Measurements from ENCODE around the gene B4GALT3. TPM values are rescaled to one million over a fixed set of nuclear protein-coding genes. Genes with fewer than 3 reads are reported as not detected.

B4GALT3 gene
- total RNA-seq, 2 donors from 2014 or later, result 20.2 to 29.3 TPM

GRCh38 chr1:161128591-161129420, 48.5 kb downstream of the B4GALT3 start:
- Histone ChIP-seq H3K36me3 (replicated peaks in 1 of 2; ENCODE audit: insufficient read depth in 1 of 2, low read depth in 2 of 2) (peaks cover 0 to 11% of the 10 kb centered on the region in 2 donors), H3K27me3 (no peaks in the 10 kb centered on the region), H3K4me3 (no peak overlapping the region), H3K9me3 (no peaks in the 10 kb centered on the region), H3K27ac (no peak overlapping the region), H3K4me1 (peaks cover 31% of the 10 kb centered on the region)
- WGBS, 2 donors, result 90 to 91% methylated on average over 4 of the region's 4 CpGs
- ATAC-seq, result no peak
- DNase-seq, result no peak
- no peak for TF ChIP-seq POLR2A (IDR thresholded peaks at IDR 0.05)
- intact Hi-C loops (cut with DNase I), result no loop called here

GRCh38 chr1:161127649-161128048, 49.7 kb downstream of the B4GALT3 start:
- TF ChIP-seq POLR2A (IDR thresholded peaks at IDR 0.05), result no peak
- no peak for TF ChIP-seq CTCF (IDR thresholded peaks at IDR 0.05)
- Histone ChIP-seq H3K27ac (no peak overlapping the region), H3K4me3 (no peak overlapping the region), H3K4me1 (peaks cover 26% of the 10 kb centered on the region), H3K36me3 (replicated peaks in 1 of 2; ENCODE audit: insufficient read depth in 1 of 2, low read depth in 2 of 2) (peaks cover 0 to 18% of the 10 kb centered on the region in 2 donors), H3K27me3 (no peaks in the 10 kb centered on the region), H3K9me3 (no peaks in the 10 kb centered on the region)
- no peak for ATAC-seq
- intact Hi-C loops (cut with DNase I), result no loop called here
- no peak for DNase-seq
- WGBS, 2 donors, result 76 to 92% methylated on average over 2 of the region's 2 CpGs

DNA sequence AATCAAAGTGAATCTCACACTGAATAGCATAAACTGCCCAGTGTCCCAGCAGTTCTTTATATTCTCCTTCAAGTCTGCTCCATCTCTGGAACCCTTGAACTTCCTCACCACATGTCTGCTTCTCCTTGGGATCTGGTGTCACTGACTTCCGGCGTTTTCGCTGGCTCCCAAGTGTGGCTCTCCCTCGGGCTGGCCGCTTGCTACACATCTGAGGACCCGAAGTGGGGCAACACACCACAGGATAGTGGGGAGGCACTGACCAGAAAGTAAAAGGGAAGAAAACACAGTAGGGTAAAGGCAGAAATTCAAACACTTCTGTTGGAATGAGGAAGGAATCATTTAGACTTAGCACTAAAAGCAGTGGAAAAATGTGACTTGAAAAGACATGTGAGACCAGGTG, 54.3 kb downstream of the B4GALT3 start:
- H3K36me3 ChIP-seq (replicated peaks in 1 of 2; ENCODE audit: insufficient read depth in 1 of 2, low read depth in 2 of 2), result peaks cover 4 to 27% of the 10 kb centered on the region in 2 donors

GRCh38 chr1:161121834-161122233, 55.5 kb downstream of the B4GALT3 start:
- no peak for ATAC-seq
- DNase-seq, result no peak
- no peak overlapping the region for H3K27ac ChIP-seq
- TF ChIP-seq CTCF (IDR thresholded peaks at IDR 0.05) (no peak), POLR2A (IDR thresholded peaks at IDR 0.05) (no peak)
- peaks cover 36% of the 10 kb centered on the region for H3K4me1 ChIP-seq
- H3K9me3 ChIP-seq, result no peaks in the 10 kb centered on the region
- intact Hi-C loops (cut with DNase I), result no loop called here
- no peak overlapping the region for H3K4me3 ChIP-seq
- peaks cover 4 to 27% of the 10 kb centered on the region in 2 donors for H3K36me3 ChIP-seq (replicated peaks in 1 of 2; ENCODE audit: insufficient read depth in 1 of 2, low read depth in 2 of 2)
- WGBS, 2 donors, result 67 to 69% methylated on average over 4 of the region's 4 CpGs
- H3K27me3 ChIP-seq, result no peaks in the 10 kb centered on the region

More for the DNA sequence above, 54.3 kb downstream of the B4GALT3 start:
- WGBS, 2 donors, result 85 to 92% methylated on average over 6 of the region's 6 CpGs
- TF ChIP-seq CTCF (IDR thresholded peaks at IDR 0.05) (no peak), POLR2A (IDR thresholded peaks at IDR 0.05) (no peak)
- H3K27ac ChIP-seq, result no peak overlapping the region
- H3K27me3 ChIP-seq, result no peaks in the 10 kb centered on the region
- H3K4me1 ChIP-seq, result peaks cover 33% of the 10 kb centered on the region
- no peak for ATAC-seq
- H3K9me3 ChIP-seq, result no peaks in the 10 kb centered on the region
- DNase-seq, result no peak
- intact Hi-C loops (cut with DNase I), result no loop called here
- no peak overlapping the region for H3K4me3 ChIP-seq

Small RNAs within 50 kb of the gene (microRNA-seq; reads per million reads assigned to microRNA genes)
- gene MIR5187 (ENCODE audit: borderline number of aligned reads in 2 of 2, borderline replicate concordance in 2 of 2), result 0 to 0.45 reads per million in 2 donors

Small RNAs within 50 kb of the gene (small RNA-seq; reads per million reads assigned to genes)
- not detected for gene RF01225

Other genes with a start within 250 kb of the B4GALT3 start
- not detected for gene ITLN2, start 222.7 kb downstream of the B4GALT3 start, total RNA-seq
- 10 to 100 TPM; 40.2 to 41.5 TPM for gene F11R, start 156.4 kb downstream of the B4GALT3 start, total RNA-seq
- 10 to 100 TPM; 49.4 to 90.8 TPM for gene TSTD1, start 138.5 kb downstream of the B4GALT3 start, total RNA-seq
- 10 to 100 TPM; 32.7 to 46.5 TPM for gene USF1, start 131.5 kb downstream of the B4GALT3 start, total RNA-seq
- gene ARHGAP30, start 107.6 kb downstream of the B4GALT3 start, total RNA-seq, result 1 to 10 TPM; 3.1 to 4.9 TPM
- 1 to 10 TPM; 3.0 to 4.2 TPM for gene NECTIN4, start 87.9 kb downstream of the B4GALT3 start, total RNA-seq
- gene KLHDC9, start 79.1 kb downstream of the B4GALT3 start, total RNA-seq, result 10 to 100 TPM; 13.5 to 22.7 TPM
- 10 to 100 TPM; 29.6 to 54.7 TPM for gene PFDN2, start 59.5 kb downstream of the B4GALT3 start, total RNA-seq
- gene NIT1, start 59.4 kb downstream of the B4GALT3 start, total RNA-seq, result 10 to 100 TPM; 22.8 to 38.6 TPM
- gene DEDD, start 44.8 kb downstream of the B4GALT3 start, total RNA-seq, result 10 to 100 TPM; 12.9 to 15.8 TPM
- gene UFC1, start 23.5 kb downstream of the B4GALT3 start, total RNA-seq, result 10 to 100 TPM; 33.6 to 48.8 TPM
- 10 to 100 TPM; 17.8 to 21.0 TPM for gene USP21, start 18.0 kb downstream of the B4GALT3 start, total RNA-seq
- 10 to 100 TPM; 16.2 to 18.9 TPM for gene PPOX, start 11.1 kb downstream of the B4GALT3 start, total RNA-seq
- gene ADAMTS4, start 21.5 kb upstream of the B4GALT3 start, total RNA-seq, result 1 to 10 TPM; 6.7 to 7.9 TPM
- 10 to 100 TPM; 46.4 to 67.2 TPM for gene NDUFS2, start 24.9 kb upstream of the B4GALT3 start, total RNA-seq
- 10 to 100 TPM; 27.0 to 42.0 TPM for gene FCER1G, start 37.8 kb upstream of the B4GALT3 start, total RNA-seq
- not detected for gene APOA2, start 46.1 kb upstream of the B4GALT3 start, total RNA-seq
- gene TOMM40L, start 48.6 kb upstream of the B4GALT3 start, total RNA-seq, result 1 to 10 TPM; 1.8 to 8.9 TPM
- not detected for gene NR1I3, start 60.7 kb upstream of the B4GALT3 start, total RNA-seq
- not detected for gene PCP4L1, start 81.2 kb upstream of the B4GALT3 start, total RNA-seq
- gene MPZ, start 132.5 kb upstream of the B4GALT3 start, total RNA-seq, result 1 to 10 TPM; 3.6 to 6.6 TPM
- gene SDHC, start 136.9 kb upstream of the B4GALT3 start, total RNA-seq, result 10 to 100 TPM; 22.7 to 26.2 TPM
- gene CFAP126, start 190.4 kb upstream of the B4GALT3 start, total RNA-seq, result not detected